ENCODE results near the gene PLSCR3. TPM values are rescaled to one million over a fixed set of nuclear protein-coding genes. Genes with fewer than 3 reads are reported as not detected.

PLSCR3 gene
- total and polyA plus RNA-seq, 2 experiments from 2014 or later: 30.0 to 34.3 TPM

DNA sequence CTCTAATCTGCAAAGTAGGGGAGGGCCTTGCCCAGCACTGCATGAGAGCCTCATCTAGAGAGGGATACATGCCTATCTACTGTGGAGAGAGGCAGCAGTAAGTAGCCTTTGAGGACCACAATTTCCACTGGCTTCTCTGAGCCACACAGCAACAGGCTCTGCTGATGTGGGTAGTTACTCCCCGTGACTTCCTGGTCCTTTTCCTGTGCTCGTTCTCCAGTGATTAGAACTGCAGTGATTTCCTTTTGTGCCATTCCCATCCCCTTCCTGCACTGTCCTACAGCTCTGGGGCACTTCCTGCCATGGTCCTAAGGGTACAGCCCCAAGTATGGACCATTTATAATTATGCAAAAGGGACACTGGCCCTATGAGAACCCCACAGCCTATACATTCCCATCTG lies 3.0 kb downstream of the PLSCR3 start:
- DNase-seq (ENCODE audit: low spot score): no peak
- no peak overlapping the region for H3K27ac Mint-ChIP-seq
- Histone ChIP-seq H2AFZ (no peak overlapping the region), H4K20me1 (replicated peaks; ENCODE audit: insufficient read depth) (peaks cover 12% of the 10 kb centered on the region), H3K4me3 (no peak overlapping the region), H3K36me3 (ENCODE audit: insufficient read depth) (peaks cover 4% of the 10 kb centered on the region), H3K4me2 (no peak overlapping the region), H3K79me2 (replicated peaks; ENCODE audit: insufficient read depth) (no peaks in the 10 kb centered on the region), H3K27ac (ENCODE audit: low read depth) (no peak overlapping the region), H3K4me1 (ENCODE audit: insufficient read depth) (no peaks in the 10 kb centered on the region; the same call in 1 of the 2 replicates), H3F3A (replicated peaks; ENCODE audit: low read depth) (peaks cover 21% of the 10 kb centered on the region; the same call in 1 of the 2 replicates), H3K27me3 (ENCODE audit: insufficient read depth) (no peaks in the 10 kb centered on the region), H3K9me2 (ENCODE audit: insufficient read depth) (no peaks in the 10 kb centered on the region)
- H3K4me1 Mint-ChIP-seq: peaks cover 25% of the 10 kb centered on the region
- no peak overlapping the region; the same call in 2 of the 3 replicates for H3K4me3 Mint-ChIP-seq
- TF ChIP-seq EZH2phosphoT487 (IDR thresholded peaks at IDR 0.05; ENCODE audit: unreplicated experiment): no peak
- TF ChIP-seq, protein P1, sequence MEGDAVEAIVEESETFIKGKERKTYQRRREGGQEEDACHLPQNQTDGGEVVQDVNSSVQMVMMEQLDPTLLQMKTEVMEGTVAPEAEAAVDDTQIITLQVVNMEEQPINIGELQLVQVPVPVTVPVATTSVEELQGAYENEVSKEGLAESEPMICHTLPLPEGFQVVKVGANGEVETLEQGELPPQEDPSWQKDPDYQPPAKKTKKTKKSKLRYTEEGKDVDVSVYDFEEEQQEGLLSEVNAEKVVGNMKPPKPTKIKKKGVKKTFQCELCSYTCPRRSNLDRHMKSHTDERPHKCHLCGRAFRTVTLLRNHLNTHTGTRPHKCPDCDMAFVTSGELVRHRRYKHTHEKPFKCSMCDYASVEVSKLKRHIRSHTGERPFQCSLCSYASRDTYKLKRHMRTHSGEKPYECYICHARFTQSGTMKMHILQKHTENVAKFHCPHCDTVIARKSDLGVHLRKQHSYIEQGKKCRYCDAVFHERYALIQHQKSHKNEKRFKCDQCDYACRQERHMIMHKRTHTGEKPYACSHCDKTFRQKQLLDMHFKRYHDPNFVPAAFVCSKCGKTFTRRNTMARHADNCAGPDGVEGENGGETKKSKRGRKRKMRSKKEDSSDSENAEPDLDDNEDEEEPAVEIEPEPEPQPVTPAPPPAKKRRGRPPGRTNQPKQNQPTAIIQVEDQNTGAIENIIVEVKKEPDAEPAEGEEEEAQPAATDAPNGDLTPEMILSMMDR (conservative IDR thresholded peaks at IDR 0.05; ENCODE audit: low read depth in 2 of 2): no peak
- no peak for TF ChIP-seq EZH2 (IDR thresholded peaks at IDR 0.05; ENCODE audit: low read depth, unreplicated experiment)
- TF ChIP-seq NANOG (IDR thresholded peaks at IDR 0.05; ENCODE audit: borderline replicate concordance): no peak
- TF ChIP-seq, protein P2, sequence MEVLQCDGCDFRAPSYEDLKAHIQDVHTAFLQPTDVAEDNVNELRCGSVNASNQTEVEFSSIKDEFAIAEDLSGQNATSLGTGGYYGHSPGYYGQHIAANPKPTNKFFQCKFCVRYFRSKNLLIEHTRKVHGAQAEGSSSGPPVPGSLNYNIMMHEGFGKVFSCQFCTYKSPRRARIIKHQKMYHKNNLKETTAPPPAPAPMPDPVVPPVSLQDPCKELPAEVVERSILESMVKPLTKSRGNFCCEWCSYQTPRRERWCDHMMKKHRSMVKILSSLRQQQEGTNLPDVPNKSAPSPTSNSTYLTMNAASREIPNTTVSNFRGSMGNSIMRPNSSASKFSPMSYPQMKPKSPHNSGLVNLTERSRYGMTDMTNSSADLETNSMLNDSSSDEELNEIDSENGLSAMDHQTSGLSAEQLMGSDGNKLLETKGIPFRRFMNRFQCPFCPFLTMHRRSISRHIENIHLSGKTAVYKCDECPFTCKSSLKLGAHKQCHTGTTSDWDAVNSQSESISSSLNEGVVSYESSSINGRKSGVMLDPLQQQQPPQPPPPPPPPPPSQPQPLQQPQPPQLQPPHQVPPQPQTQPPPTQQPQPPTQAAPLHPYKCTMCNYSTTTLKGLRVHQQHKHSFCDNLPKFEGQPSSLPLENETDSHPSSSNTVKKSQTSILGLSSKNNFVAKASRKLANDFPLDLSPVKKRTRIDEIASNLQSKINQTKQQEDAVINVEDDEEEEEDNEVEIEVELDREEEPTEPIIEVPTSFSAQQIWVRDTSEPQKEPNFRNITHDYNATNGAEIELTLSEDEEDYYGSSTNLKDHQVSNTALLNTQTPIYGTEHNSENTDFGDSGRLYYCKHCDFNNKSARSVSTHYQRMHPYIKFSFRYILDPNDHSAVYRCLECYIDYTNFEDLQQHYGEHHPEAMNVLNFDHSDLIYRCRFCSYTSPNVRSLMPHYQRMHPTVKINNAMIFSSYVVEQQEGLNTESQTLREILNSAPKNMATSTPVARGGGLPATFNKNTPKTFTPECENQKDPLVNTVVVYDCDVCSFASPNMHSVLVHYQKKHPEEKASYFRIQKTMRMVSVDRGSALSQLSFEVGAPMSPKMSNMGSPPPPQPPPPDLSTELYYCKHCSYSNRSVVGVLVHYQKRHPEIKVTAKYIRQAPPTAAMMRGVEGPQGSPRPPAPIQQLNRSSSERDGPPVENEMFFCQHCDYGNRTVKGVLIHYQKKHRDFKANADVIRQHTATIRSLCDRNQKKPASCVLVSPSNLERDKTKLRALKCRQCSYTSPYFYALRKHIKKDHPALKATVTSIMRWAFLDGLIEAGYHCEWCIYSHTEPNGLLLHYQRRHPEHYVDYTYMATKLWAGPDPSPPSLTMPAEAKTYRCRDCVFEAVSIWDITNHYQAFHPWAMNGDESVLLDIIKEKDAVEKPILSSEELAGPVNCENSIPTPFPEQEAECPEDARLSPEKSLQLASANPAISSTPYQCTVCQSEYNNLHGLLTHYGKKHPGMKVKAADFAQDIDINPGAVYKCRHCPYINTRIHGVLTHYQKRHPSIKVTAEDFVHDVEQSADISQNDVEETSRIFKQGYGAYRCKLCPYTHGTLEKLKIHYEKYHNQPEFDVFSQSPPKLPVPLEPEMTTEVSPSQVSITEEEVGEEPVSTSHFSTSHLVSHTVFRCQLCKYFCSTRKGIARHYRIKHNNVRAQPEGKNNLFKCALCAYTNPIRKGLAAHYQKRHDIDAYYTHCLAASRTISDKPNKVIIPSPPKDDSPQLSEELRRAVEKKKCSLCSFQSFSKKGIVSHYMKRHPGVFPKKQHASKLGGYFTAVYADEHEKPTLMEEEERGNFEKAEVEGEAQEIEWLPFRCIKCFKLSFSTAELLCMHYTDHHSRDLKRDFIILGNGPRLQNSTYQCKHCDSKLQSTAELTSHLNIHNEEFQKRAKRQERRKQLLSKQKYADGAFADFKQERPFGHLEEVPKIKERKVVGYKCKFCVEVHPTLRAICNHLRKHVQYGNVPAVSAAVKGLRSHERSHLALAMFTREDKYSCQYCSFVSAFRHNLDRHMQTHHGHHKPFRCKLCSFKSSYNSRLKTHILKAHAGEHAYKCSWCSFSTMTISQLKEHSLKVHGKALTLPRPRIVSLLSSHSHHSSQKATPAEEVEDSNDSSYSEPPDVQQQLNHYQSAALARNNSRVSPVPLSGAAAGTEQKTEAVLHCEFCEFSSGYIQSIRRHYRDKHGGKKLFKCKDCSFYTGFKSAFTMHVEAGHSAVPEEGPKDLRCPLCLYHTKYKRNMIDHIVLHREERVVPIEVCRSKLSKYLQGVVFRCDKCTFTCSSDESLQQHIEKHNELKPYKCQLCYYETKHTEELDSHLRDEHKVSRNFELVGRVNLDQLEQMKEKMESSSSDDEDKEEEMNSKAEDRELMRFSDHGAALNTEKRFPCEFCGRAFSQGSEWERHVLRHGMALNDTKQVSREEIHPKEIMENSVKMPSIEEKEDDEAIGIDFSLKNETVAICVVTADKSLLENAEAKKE (CRISPR knock-in tag; IDR thresholded peaks at IDR 0.05): no peak
- no peak for TF ChIP-seq CREB1 (CRISPR knock-in tag; IDR thresholded peaks at IDR 0.05; ENCODE audit: low read depth)
- TF ChIP-seq POLR2AphosphoS5 (IDR thresholded peaks at IDR 0.05; ENCODE audit: low read depth): no peak
- TF ChIP-seq STAT1 (IDR thresholded peaks at IDR 0.05; ENCODE audit: unreplicated experiment): no peak
- TF ChIP-seq ZNF331 (CRISPR knock-in tag; IDR thresholded peaks at IDR 0.05; ENCODE audit: low read depth): no peak
- TF ChIP-seq ZNF114 (CRISPR knock-in tag; IDR thresholded peaks at IDR 0.05): no peak
- TF ChIP-seq, protein P3, sequence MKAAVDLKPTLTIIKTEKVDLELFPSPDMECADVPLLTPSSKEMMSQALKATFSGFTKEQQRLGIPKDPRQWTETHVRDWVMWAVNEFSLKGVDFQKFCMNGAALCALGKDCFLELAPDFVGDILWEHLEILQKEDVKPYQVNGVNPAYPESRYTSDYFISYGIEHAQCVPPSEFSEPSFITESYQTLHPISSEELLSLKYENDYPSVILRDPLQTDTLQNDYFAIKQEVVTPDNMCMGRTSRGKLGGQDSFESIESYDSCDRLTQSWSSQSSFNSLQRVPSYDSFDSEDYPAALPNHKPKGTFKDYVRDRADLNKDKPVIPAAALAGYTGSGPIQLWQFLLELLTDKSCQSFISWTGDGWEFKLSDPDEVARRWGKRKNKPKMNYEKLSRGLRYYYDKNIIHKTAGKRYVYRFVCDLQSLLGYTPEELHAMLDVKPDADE (IDR thresholded peaks at IDR 0.05): no peak
- TF ChIP-seq, protein P4, sequence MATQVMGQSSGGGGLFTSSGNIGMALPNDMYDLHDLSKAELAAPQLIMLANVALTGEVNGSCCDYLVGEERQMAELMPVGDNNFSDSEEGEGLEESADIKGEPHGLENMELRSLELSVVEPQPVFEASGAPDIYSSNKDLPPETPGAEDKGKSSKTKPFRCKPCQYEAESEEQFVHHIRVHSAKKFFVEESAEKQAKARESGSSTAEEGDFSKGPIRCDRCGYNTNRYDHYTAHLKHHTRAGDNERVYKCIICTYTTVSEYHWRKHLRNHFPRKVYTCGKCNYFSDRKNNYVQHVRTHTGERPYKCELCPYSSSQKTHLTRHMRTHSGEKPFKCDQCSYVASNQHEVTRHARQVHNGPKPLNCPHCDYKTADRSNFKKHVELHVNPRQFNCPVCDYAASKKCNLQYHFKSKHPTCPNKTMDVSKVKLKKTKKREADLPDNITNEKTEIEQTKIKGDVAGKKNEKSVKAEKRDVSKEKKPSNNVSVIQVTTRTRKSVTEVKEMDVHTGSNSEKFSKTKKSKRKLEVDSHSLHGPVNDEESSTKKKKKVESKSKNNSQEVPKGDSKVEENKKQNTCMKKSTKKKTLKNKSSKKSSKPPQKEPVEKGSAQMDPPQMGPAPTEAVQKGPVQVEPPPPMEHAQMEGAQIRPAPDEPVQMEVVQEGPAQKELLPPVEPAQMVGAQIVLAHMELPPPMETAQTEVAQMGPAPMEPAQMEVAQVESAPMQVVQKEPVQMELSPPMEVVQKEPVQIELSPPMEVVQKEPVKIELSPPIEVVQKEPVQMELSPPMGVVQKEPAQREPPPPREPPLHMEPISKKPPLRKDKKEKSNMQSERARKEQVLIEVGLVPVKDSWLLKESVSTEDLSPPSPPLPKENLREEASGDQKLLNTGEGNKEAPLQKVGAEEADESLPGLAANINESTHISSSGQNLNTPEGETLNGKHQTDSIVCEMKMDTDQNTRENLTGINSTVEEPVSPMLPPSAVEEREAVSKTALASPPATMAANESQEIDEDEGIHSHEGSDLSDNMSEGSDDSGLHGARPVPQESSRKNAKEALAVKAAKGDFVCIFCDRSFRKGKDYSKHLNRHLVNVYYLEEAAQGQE (IDR thresholded peaks at IDR 0.05; ENCODE audit: unreplicated experiment): no peak
- TF ChIP-seq JUNB (IDR thresholded peaks at IDR 0.05; ENCODE audit: unreplicated experiment): no peak
- peaks cover 16% of the 10 kb centered on the region for H3K27me3 Mint-ChIP-seq (ENCODE audit: insufficient read depth, low read depth, poor library complexity)
- ATAC-seq: no peak
- no peaks in the 10 kb centered on the region for H3K9me3 Mint-ChIP-seq
- H3K36me3 Mint-ChIP-seq (ENCODE audit: low read depth): peaks cover 31% of the 10 kb centered on the region

Data from GM23338 (cell line).